Inferior parietal cortex (tissue), 1 donor: ENCODE results near the gene CDX2.

Experiments used
- DNase-seq: peaks from one replicate; pipeline ENCODE4 v3.0.0-alpha.2; 2016; ENCODE audit errors: extremely low spot score

Gene CDX2

GRCh38 chr13:27917121-27917947 lies 51.8 kb downstream of the CDX2 start:
- DNase-seq, result no peak

- DNase-seq, result no peak
Observed at GRCh38 chr13:27915301-27916207, 53.6 kb downstream of the CDX2 start.

- no peak for DNase-seq
Observed at GRCh38 chr13:27913160-27913559, 56.0 kb downstream of the CDX2 start.

- DNase-seq, result no peak
Observed at GRCh38 chr13:27911521-27911920, 57.6 kb downstream of the CDX2 start.
